ENCODE measurements around the gene VWA8. TPM values are rescaled to one million over a fixed set of nuclear protein-coding genes. Genes with fewer than 3 reads are reported as not detected.

Gene VWA8
- total and polyA plus RNA-seq, 4 donors: 4.7 to 26.3 (median 11.9) TPM

DNA sequence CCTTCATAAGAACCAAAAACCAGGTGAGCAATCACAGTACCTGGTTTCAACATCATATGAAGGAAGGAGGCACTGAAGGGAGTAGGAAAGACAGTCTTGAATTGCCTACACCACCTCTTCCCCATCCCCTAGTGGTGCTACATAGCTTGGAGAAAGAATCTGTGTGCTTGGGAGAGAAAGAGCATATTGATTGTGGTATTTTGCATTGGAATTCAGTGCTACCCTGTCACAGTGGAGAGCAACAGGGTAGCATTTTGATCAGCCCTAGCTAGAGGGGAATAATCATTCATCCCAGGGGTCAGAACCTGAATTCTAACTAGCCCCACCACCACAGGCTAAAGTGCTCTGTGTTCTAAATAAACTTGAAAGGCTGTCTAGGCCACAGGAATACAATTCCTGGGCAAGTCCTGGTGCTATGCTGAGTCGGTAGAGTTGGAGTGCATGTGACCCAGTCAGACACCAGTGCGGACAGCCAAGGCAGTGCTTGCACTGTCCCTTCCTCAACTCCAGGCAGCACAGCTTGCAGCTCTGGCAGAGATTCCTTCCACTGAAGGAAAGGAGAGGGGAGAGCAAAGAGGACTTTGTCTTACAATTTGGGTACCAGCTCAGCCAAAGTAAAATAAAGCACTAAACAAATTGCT lies 158.7 kb downstream of the VWA8 start:
- H3K9me3 ChIP-seq (ENCODE audit: control insufficient read depth in 4 of 4, insufficient read depth in 3 of 4, low read length in 3 of 4): peaks cover 0 to 6% (median 0%) of the 10 kb centered on the region in 4 donors
- ATAC-seq (ENCODE audit: insufficient read depth, low FRiP score): no peak
- H3K36me3 ChIP-seq (ENCODE audit: control insufficient read depth in 4 of 4, insufficient read depth in 4 of 4, low read length in 4 of 4): peaks cover 3 to 11% (median 7%) of the 10 kb centered on the region in 4 donors
- TF ChIP-seq, protein P1, sequence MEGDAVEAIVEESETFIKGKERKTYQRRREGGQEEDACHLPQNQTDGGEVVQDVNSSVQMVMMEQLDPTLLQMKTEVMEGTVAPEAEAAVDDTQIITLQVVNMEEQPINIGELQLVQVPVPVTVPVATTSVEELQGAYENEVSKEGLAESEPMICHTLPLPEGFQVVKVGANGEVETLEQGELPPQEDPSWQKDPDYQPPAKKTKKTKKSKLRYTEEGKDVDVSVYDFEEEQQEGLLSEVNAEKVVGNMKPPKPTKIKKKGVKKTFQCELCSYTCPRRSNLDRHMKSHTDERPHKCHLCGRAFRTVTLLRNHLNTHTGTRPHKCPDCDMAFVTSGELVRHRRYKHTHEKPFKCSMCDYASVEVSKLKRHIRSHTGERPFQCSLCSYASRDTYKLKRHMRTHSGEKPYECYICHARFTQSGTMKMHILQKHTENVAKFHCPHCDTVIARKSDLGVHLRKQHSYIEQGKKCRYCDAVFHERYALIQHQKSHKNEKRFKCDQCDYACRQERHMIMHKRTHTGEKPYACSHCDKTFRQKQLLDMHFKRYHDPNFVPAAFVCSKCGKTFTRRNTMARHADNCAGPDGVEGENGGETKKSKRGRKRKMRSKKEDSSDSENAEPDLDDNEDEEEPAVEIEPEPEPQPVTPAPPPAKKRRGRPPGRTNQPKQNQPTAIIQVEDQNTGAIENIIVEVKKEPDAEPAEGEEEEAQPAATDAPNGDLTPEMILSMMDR (IDR thresholded peaks at IDR 0.05; ENCODE audit: control extremely low read depth, extremely low read depth): no peak
- no peak for DNase-seq
- H3K4me3 ChIP-seq: no peak overlapping the region
- H3K9ac ChIP-seq (ENCODE audit: insufficient read depth in 1 of 2, low read length in 2 of 2): no peak overlapping the region
- H3K27me3 ChIP-seq (ENCODE audit: control insufficient read depth in 3 of 3, insufficient read depth in 3 of 3, low read length in 2 of 3): no peaks in the 10 kb centered on the region
- no peaks in the 10 kb centered on the region for H3K4me1 ChIP-seq (ENCODE audit: control insufficient read depth in 5 of 5, insufficient read depth in 5 of 5, low read length in 5 of 5)
- 91 to 96% methylated on average over 2 of the region's 2 CpGs for WGBS, 2 donors
- H3K27ac ChIP-seq (ENCODE audit: low read depth in 1 of 2, low read length in 1 of 2): no peak overlapping the region

DNA sequence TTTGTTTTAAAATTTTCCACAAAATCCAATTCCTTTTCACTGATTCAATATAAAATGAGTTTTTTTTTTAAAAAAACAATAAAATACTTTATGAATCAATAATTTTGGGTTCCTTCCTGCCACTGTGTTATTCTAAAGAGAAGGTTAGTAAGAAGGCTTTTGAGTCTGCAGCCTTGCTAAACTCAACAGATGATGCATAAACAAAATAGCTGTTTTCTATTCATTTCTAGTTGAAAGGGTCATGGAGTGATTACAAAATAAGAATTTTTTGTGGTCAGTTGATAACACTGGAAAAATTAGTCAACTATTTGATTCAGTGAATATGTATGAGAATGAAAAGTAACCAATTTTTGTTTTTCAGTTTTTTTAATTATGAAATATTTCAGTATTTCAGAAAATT lies 169.9 kb downstream of the VWA8 start:
- TF ChIP-seq, protein P1 (IDR thresholded peaks at IDR 0.05; ENCODE audit: control extremely low read depth, extremely low read depth): no peak
- Histone ChIP-seq H3K36me3 (ENCODE audit: control insufficient read depth in 4 of 4, insufficient read depth in 4 of 4, low read length in 4 of 4) (peaks cover 0 to 5% (median 0%) of the 10 kb centered on the region in 4 donors), H3K27ac (ENCODE audit: low read depth in 1 of 2, low read length in 1 of 2) (no peak overlapping the region), H3K9ac (ENCODE audit: insufficient read depth in 1 of 2, low read length in 2 of 2) (no peak overlapping the region), H3K27me3 (ENCODE audit: control insufficient read depth in 3 of 3, insufficient read depth in 3 of 3, low read length in 2 of 3) (no peaks in the 10 kb centered on the region), H3K4me1 (ENCODE audit: control insufficient read depth in 5 of 5, insufficient read depth in 5 of 5, low read length in 5 of 5) (peaks cover 0 to 10% (median 0%) of the 10 kb centered on the region in 5 donors), H3K4me3 (no peak overlapping the region), H3K9me3 (ENCODE audit: control insufficient read depth in 4 of 4, insufficient read depth in 3 of 4, low read length in 3 of 4) (no peaks in the 10 kb centered on the region)
- DNase-seq (no peak), ATAC-seq (ENCODE audit: insufficient read depth, low FRiP score) (no peak)

DNA sequence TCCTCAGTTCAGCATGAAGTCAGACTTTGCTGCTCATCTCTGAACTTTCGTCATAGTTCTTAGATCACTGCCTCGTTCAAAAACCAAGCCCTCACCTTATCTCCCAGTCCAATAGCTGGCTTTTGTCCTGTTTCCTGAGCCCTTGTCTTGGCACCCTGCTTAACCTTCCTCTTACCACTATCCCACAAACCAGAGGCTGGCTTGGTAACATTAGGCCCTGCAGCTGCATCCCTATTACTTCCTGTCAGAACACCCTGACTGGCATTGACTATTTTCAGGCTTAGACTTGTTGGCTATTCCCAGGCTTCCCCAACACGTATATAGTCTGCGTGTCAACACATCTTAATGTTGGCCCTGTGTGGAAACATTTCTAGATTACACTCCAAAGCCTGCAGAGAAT lies 172.4 kb downstream of the VWA8 start:
- no peaks in the 10 kb centered on the region for H3K27me3 ChIP-seq (ENCODE audit: control insufficient read depth in 3 of 3, insufficient read depth in 3 of 3, low read length in 2 of 3)
- peaks cover 0 to 5% (median 0%) of the 10 kb centered on the region in 4 donors for H3K36me3 ChIP-seq (ENCODE audit: control insufficient read depth in 4 of 4, insufficient read depth in 4 of 4, low read length in 4 of 4)
- H3K27ac ChIP-seq (ENCODE audit: low read depth in 1 of 2, low read length in 1 of 2): peak overlapping the region in 1 of 2 donors; percentile 31
- H3K9me3 ChIP-seq (ENCODE audit: control insufficient read depth in 4 of 4, insufficient read depth in 3 of 4, low read length in 3 of 4): no peaks in the 10 kb centered on the region
- H3K4me1 ChIP-seq (ENCODE audit: control insufficient read depth in 5 of 5, insufficient read depth in 5 of 5, low read length in 5 of 5): peaks cover 0 to 16% (median 0%) of the 10 kb centered on the region in 5 donors
- no peak overlapping the region for H3K9ac ChIP-seq (ENCODE audit: insufficient read depth in 1 of 2, low read length in 2 of 2)
- WGBS, 2 donors: 15 to 51% methylated on average over 4 of the region's 4 CpGs
- TF ChIP-seq, protein P1 (IDR thresholded peaks at IDR 0.05; ENCODE audit: control extremely low read depth, extremely low read depth): no peak
- ATAC-seq (ENCODE audit: insufficient read depth, low FRiP score): no peak
- peak in 2 of 3 donors; percentile 28 to 44 for DNase-seq
- no peak overlapping the region for H3K4me3 ChIP-seq

Data from lung (tissue), 12 donors.